ENCODE measurements around the gene ANTKMT.

DNA sequence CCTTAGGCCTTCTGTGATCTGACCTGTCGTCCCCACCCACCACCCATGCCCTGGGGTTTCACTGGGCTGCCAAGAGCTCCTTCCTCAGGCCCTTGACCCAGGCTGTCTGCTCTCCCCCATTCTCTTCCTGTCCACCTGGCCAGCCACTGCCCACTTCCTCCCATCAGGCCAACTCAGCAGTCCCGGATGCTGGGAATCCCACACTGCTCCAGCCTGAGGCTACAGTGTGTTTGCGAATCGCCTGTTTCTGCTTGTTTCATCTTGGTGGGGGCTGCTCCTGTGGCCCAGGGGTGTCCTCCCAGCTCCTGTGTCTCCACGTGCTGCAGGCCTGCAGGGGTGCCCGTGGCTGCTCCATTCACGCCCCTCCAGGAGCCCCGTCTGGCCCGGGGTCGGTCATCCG lies 6.9 kb upstream of the ANTKMT start:
- TF ChIP-seq, protein P1, sequence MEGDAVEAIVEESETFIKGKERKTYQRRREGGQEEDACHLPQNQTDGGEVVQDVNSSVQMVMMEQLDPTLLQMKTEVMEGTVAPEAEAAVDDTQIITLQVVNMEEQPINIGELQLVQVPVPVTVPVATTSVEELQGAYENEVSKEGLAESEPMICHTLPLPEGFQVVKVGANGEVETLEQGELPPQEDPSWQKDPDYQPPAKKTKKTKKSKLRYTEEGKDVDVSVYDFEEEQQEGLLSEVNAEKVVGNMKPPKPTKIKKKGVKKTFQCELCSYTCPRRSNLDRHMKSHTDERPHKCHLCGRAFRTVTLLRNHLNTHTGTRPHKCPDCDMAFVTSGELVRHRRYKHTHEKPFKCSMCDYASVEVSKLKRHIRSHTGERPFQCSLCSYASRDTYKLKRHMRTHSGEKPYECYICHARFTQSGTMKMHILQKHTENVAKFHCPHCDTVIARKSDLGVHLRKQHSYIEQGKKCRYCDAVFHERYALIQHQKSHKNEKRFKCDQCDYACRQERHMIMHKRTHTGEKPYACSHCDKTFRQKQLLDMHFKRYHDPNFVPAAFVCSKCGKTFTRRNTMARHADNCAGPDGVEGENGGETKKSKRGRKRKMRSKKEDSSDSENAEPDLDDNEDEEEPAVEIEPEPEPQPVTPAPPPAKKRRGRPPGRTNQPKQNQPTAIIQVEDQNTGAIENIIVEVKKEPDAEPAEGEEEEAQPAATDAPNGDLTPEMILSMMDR (conservative IDR thresholded peaks at IDR 0.05) = no peak
- no peak for TF ChIP-seq EZH2 (IDR thresholded peaks at IDR 0.05; ENCODE audit: low read depth)

Measured in PC-9 (cell line).